Mesothelial cell of epicardium (in vitro differentiated cells): ENCODE measurements around the gene PRKN. TPM values are rescaled to one million over a fixed set of nuclear protein-coding genes. Genes with fewer than 3 reads are reported as not detected.

Experiments used
- DNase-seq, 2 experiments: peaks; one replicate each; pipeline ENCODE4 v3.0.0; 2021; ENCODE audit warnings: low spot score in 2 of 2; ENCODE audit not compliant: unreplicated experiment in 2 of 2
- H3K27ac Mint-ChIP-seq: 2 replicates; pipeline ENCODE4 v1.8.0; 2021; ENCODE audit warnings: mixed read lengths
- H3K27me3 Mint-ChIP-seq: 2 replicates; pipeline ENCODE4 v1.8.0; 2021; ENCODE audit warnings: low read depth, mixed read lengths
- H3K36me3 Mint-ChIP-seq: 2 replicates; pipeline ENCODE4 v1.8.0; 2021; ENCODE audit warnings: mixed read lengths
- H3K4me1 Mint-ChIP-seq: 2 replicates; pipeline ENCODE4 v1.8.0; 2021; ENCODE audit warnings: mixed read lengths
- H3K4me3 Mint-ChIP-seq: 2 replicates; pipeline ENCODE4 v1.8.0; 2021; ENCODE audit warnings: mild to moderate bottlenecking, moderate library complexity, mixed read lengths
- H3K9me3 Mint-ChIP-seq: 2 replicates; pipeline ENCODE4 v1.8.0; 2021; ENCODE audit warnings: mixed read lengths
- CTCF ChIP-seq: fragments of 200-600 bp; sonication (generic); IDR thresholded peaks from one replicate; pipeline ENCODE4 v1.5.0; 2021; ENCODE audit warnings: antibody characterized with exemption; ENCODE audit not compliant: unreplicated experiment
- total RNA-seq: library from RNA; stranded (reverse); gene quantifications from 3 replicates; pipeline ENCODE4 v1.2.1, GENCODE V29; 2021

The PRKN gene
- total RNA-seq, 1 donor from 2014 or later = 7.6 TPM

GRCh38 chr6:161415302-161415855 is 1312.2 kb downstream of the PRKN start:
- no peak for DNase-seq
- Mint-ChIP-seq H3K27me3 (peaks cover 2% of the 10 kb centered on the region), H3K4me1 (peaks cover 36% of the 10 kb centered on the region), H3K27ac (no peak overlapping the region), H3K4me3 (no peak overlapping the region), H3K9me3 (no peaks in the 10 kb centered on the region), H3K36me3 (no peaks in the 10 kb centered on the region)
- no peak for TF ChIP-seq CTCF

GRCh38 chr6:161414707-161415106 is 1312.9 kb downstream of the PRKN start:
- Mint-ChIP-seq H3K36me3 (no peaks in the 10 kb centered on the region), H3K4me3 (no peak overlapping the region), H3K9me3 (no peaks in the 10 kb centered on the region), H3K27ac (peak overlapping the region; percentile 60), H3K4me1 (peaks cover 36% of the 10 kb centered on the region), H3K27me3 (peaks cover 2% of the 10 kb centered on the region)
- TF ChIP-seq CTCF = no peak
- no peak for DNase-seq

GRCh38 chr6:161414180-161414579 is 1313.4 kb downstream of the PRKN start:
- Mint-ChIP-seq H3K9me3 (no peaks in the 10 kb centered on the region), H3K27ac (no peak overlapping the region), H3K4me1 (peaks cover 35% of the 10 kb centered on the region), H3K36me3 (no peaks in the 10 kb centered on the region), H3K27me3 (peaks cover 2% of the 10 kb centered on the region), H3K4me3 (no peak overlapping the region)
- no peak for TF ChIP-seq CTCF
- DNase-seq = no peak

- H3K4me3 Mint-ChIP-seq = no peak overlapping the region
- peaks cover 2% of the 10 kb centered on the region for H3K27me3 Mint-ChIP-seq
- H3K36me3 Mint-ChIP-seq = no peaks in the 10 kb centered on the region
- H3K27ac Mint-ChIP-seq = no peak overlapping the region
- no peak for TF ChIP-seq CTCF
- H3K4me1 Mint-ChIP-seq = peaks cover 30% of the 10 kb centered on the region
- DNase-seq = no peak
- H3K9me3 Mint-ChIP-seq = no peaks in the 10 kb centered on the region
These were observed 1314.2 kb downstream of the PRKN start for GRCh38 chr6:161413355-161413771.

- Mint-ChIP-seq H3K36me3 (no peaks in the 10 kb centered on the region), H3K4me3 (no peak overlapping the region), H3K9me3 (no peaks in the 10 kb centered on the region), H3K27me3 (peaks cover 2% of the 10 kb centered on the region), H3K4me1 (peaks cover 28% of the 10 kb centered on the region), H3K27ac (no peak overlapping the region)
- no peak for TF ChIP-seq CTCF
- DNase-seq = no peak
These were observed 1314.8 kb downstream of the PRKN start for GRCh38 chr6:161412795-161413194.
